GM12875 (cell line): Measurements from ENCODE around the gene ARMH4.
A peak's percentile ranks its signal among the peaks of the same experiment; 100 is the strongest.

Experiments
- H3K4me3 ChIP-seq: one replicate; pipeline ENCODE4 v1.5.1; 2011; ENCODE audit warnings: low read depth, low read length, control low read depth
- TF ChIP-seq, protein P1 (sequence below): IDR thresholded peaks from 2 replicates; pipeline ENCODE4 v1.5.1; 2011; ENCODE audit warnings: low read depth, mild to moderate bottlenecking, control low read depth, inconsistent platforms, low read length, moderate library complexity, borderline replicate concordance; ENCODE audit not compliant: insufficient read depth

ARMH4 gene

GRCh38 chr14:58109744-58110143, 42.3 kb downstream of the ARMH4 start:
- TF ChIP-seq, protein P1, sequence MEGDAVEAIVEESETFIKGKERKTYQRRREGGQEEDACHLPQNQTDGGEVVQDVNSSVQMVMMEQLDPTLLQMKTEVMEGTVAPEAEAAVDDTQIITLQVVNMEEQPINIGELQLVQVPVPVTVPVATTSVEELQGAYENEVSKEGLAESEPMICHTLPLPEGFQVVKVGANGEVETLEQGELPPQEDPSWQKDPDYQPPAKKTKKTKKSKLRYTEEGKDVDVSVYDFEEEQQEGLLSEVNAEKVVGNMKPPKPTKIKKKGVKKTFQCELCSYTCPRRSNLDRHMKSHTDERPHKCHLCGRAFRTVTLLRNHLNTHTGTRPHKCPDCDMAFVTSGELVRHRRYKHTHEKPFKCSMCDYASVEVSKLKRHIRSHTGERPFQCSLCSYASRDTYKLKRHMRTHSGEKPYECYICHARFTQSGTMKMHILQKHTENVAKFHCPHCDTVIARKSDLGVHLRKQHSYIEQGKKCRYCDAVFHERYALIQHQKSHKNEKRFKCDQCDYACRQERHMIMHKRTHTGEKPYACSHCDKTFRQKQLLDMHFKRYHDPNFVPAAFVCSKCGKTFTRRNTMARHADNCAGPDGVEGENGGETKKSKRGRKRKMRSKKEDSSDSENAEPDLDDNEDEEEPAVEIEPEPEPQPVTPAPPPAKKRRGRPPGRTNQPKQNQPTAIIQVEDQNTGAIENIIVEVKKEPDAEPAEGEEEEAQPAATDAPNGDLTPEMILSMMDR = no peak
- H3K4me3 ChIP-seq = no peak overlapping the region

DNA sequence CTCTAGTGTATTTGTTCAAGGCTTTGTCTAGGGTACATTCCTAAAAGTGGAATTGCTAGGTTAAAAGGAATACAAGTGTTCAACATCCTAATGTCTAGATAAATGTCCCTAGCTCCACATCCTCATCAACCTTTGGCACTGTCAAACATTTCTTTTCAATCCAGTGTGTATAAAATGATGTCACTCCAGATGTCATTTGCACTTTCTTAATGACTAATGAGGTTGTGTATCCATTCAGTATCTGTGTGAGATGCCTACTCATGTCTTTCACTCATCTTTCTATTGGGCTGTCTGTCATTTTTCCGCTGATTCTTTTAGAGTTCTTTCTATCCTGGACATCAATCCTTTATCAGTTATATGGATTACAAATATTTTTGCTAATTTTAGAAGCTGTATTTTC, 43.3 kb downstream of the ARMH4 start:
- TF ChIP-seq, protein P1 = no peak

GRCh38 chr14:58107947-58108552, 44.0 kb downstream of the ARMH4 start:
- H3K4me3 ChIP-seq = no peak overlapping the region
- TF ChIP-seq, protein P1 = peak; percentile 47; the same call in 1 of the 2 replicates

More for the DNA sequence above, 43.3 kb downstream of the ARMH4 start:
- H3K4me3 ChIP-seq = no peak overlapping the region

GRCh38 chr14:58107041-58107440, 45.0 kb downstream of the ARMH4 start:
- TF ChIP-seq, protein P1 = no peak

DNA sequence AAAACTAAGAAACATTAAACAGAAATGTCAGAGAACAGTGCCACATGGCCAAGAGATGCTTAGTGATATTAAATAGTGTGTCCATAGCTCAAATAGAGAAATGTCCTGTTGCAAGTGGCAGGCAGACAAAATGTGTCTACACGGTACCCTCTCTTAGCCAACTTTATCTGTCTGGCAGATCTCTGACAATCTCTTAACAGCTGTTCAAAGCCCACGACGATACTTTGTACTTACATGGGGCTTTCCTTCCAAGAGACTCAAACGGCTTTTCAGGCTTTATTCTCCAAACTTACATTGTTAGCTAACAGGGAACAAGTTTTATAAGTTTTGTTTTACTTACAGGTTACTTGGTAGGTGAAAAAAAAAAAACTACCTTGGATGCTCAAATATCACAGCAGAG, 45.6 kb downstream of the ARMH4 start:
- TF ChIP-seq, protein P1 = no peak
- H3K4me3 ChIP-seq = no peak overlapping the region

More at GRCh38 chr14:58107041-58107440, 45.0 kb downstream of the ARMH4 start:
- no peak overlapping the region for H3K4me3 ChIP-seq

- TF ChIP-seq, protein P1 = no peak
- H3K4me3 ChIP-seq = no peak overlapping the region
Measured at GRCh38 chr14:58104808-58105207, 47.2 kb downstream of the ARMH4 start.

DNA sequence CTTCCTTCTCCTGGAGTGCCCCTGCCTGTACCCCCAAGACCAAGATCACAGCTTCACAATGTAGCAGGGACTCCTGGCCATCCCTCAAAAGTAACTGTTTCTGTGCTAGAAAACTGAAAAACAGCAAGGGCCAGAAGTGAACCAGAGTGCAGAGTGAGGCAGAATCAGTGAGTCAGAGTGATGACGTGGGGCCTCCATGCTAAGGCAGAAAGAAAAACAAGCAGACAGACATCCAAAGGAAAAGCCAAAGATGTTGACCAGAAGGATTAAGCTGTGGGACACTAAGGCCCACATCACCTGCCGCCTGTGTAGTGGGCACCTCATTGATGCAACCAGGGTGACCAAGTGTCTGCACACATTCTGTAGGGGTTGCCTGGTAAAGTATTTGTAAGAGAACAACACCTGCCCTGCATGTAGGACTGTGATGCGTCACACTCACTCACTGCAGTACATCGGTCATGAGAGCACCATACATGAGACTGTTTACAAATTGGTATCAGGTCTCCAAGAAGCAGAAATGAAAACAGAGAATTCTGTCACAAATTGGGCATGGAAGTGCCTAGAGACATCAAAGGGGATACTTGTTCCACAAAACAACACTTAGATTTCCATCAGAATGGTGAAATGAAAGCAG, 51.2 kb downstream of the ARMH4 start:
- TF ChIP-seq, protein P1 = no peak
- H3K4me3 ChIP-seq = no peak overlapping the region
